Fibroblast of skin of right biceps (primary cell): ENCODE results near the gene ANAPC13.
A peak's percentile ranks its signal among the peaks of the same experiment; 100 is the strongest.

Source experiments
- DNase-seq: peaks from one replicate; pipeline ENCODE4 v3.0.0-alpha.2; 2013

ANAPC13 gene

GRCh38 chr3:134482622-134483021 is 3.2 kb downstream of the ANAPC13 start:
- DNase-seq: no peak

- DNase-seq: peak; percentile 37
Measured at GRCh38 chr3:134481166-134481565, 4.6 kb downstream of the ANAPC13 start.

DNA sequence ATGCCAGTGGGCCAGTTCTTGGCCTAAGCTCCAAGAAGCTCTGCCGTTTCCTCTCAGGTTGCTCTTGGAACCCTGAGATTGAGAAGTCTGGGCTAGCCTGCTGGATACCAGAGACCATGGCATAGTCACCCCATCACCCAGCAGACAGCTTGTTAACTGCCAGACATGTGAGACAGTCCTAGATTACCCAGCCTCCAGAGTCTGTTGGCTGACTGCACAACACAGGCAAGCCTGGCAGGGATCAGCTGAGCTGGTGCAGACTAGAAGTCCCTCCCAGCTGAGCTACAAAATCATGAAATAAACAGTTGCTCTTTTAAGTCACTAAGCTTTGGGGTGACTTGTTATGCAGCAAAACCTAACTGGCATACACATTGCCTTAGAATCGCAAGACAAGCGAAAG is 5.2 kb downstream of the ANAPC13 start:
- DNase-seq: no peak

GRCh38 chr3:134477938-134478337 is 7.8 kb downstream of the ANAPC13 start:
- peak; percentile 77 for DNase-seq

- DNase-seq: peak; percentile 55
Measured at GRCh38 chr3:134477002-134477401, 8.8 kb downstream of the ANAPC13 start.

- DNase-seq: no peak
Measured at GRCh38 chr3:134476306-134476705, 9.5 kb downstream of the ANAPC13 start.

- no peak for DNase-seq
Measured at GRCh38 chr3:134474956-134475355, 10.8 kb downstream of the ANAPC13 start.

- peak; percentile 87 for DNase-seq
Measured at GRCh38 chr3:134473868-134474546, 11.8 kb downstream of the ANAPC13 start.

GRCh38 chr3:134472831-134473230 is 13.0 kb downstream of the ANAPC13 start:
- no peak for DNase-seq

DNA sequence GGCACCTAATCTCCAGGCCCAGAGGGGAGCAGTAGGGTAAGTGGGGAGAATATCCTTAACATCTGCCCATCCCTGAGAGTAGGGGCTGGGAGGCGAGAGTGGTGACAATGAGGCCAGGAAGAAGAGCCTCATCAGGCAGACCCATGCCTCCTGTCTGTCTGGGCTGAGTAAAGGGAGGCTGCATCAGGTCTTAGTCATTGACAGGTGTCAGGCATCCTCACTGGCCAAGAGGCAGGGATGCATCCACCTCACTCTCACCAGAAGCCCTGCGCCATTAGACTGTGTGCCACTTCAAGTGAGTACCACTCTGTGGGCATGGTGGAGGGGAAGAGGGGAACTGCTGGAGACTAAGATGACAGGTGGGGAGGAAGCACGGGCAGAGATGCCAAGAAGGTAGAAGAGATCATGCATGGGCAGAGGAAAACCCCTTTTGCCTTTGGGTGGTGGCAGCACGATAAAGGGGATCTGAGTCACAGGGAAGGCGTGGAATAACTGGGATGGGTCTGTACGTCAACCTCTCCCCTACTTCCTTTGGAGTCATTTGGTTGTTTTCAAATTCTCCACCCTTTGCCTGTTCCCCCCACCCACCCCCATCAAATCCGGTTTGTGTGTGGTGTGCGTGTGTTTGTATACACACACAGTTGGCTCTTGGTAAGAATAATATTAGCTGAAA is 14.1 kb downstream of the ANAPC13 start:
- peak; percentile 76 for DNase-seq

GRCh38 chr3:134468519-134468918 is 17.3 kb downstream of the ANAPC13 start:
- DNase-seq: no peak

GRCh38 chr3:134466331-134466730 is 19.5 kb downstream of the ANAPC13 start:
- DNase-seq: no peak

GRCh38 chr3:134464689-134465365 is 21.0 kb downstream of the ANAPC13 start:
- no peak for DNase-seq

DNA sequence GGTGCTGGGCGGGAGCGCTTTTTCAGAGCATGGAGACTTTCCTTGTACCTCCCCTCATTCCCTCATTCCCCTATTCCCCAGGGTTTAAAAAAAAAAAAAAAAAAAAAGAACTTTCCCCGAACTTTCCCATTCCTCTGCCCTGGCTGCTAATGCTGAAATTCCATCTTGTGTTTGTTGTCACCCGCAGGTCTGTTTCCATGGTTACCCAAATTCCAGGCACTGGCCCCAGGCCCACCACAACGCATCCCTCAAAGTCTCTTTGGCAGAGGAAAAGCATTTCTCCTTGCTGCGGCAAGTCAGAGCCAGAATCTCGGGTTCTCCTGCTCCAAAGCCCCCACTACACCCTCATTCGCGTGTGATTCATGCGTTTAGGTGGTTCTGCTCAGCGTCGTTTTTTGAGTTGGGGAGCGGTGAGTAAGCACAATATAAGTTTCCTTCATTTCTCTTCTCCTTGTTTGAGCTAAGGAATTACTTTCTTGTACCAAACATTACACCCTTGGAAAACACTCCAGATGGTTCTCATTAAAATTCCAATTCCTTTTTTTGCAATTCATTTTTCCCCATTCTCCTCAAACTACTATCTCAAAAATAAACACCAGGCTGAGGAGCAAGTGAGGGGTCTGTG is 21.6 kb downstream of the ANAPC13 start:
- DNase-seq: peak; percentile 100

DNA sequence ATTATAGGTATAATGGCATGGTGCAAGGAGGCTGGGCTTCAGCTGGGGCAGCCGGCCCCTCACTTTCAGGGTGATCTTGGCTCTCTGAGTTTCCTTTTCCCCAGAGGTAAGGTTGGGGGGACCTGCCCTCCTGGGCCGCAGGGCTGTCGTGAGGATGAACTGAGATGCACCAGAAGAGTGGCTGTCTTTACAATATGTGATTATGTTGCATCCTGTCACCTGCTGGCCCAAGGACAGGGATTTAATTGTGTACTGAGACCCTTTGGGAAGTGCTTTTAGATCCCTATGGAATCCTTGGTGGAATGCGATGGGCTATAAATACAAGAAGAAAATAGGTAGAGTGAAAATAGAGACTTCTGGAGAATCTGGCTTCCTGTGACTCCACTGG is 22.1 kb downstream of the ANAPC13 start:
- DNase-seq: no peak

GRCh38 chr3:134462331-134462941 is 23.3 kb downstream of the ANAPC13 start:
- DNase-seq: peak; percentile 94

GRCh38 chr3:134460965-134461364 is 24.8 kb downstream of the ANAPC13 start:
- DNase-seq: peak; percentile 98

- DNase-seq: no peak
Measured at GRCh38 chr3:134459562-134459961, 26.2 kb downstream of the ANAPC13 start.

GRCh38 chr3:134458406-134458945 is 27.3 kb downstream of the ANAPC13 start:
- peak; percentile 38 for DNase-seq

DNA sequence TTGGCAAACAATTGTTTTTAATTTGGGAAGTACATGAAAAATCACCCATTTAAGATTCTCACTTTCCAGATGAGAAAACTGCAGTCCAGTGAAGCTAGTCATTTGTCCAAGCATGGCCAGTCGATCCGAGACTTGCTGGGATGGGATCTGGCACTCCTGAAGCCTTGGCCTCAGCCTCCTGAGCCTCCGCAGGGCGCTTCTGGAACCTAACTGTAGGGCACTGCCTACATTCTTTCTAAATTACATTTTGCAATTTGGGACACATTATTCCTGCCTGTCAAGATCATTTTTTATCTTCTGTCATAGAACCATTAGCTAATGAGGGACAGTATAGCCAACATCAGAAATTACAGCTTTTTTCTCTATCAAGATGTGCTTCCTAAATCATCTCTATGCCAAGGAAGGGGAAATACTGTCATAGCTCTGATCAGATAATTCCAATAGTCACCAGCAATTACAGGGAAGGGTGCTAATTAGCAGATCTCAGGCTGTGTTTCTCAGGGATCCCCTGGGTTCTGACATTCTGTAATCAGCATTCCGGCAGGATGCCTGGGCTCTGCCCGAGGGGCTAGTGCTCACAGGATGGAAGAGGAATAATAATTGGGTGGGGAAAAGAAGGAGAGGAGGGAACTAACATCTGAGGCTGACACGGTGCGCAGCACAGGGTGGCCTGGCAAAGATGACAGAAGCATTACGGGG is 28.3 kb downstream of the ANAPC13 start:
- DNase-seq: no peak

DNA sequence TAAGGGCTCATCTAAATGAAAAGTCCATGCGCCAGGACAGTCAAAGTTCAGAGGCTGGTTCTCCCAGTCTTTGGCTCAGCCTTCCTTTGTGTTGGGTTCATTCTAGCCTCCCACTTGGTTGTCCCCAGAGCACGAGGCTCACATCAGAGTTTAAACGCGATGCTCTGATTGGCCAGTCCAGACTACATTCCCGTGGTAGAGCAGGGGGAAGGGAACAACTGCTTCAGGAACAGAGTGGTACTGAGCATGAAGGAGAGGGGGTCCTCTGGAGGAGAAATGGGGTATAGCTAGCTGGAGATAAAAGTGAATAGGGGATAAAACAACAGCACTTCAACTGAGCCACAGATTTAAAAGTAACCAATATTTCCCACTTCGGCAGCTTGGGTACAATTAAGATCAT is 32.2 kb downstream of the ANAPC13 start:
- peak; percentile 43 for DNase-seq

DNA sequence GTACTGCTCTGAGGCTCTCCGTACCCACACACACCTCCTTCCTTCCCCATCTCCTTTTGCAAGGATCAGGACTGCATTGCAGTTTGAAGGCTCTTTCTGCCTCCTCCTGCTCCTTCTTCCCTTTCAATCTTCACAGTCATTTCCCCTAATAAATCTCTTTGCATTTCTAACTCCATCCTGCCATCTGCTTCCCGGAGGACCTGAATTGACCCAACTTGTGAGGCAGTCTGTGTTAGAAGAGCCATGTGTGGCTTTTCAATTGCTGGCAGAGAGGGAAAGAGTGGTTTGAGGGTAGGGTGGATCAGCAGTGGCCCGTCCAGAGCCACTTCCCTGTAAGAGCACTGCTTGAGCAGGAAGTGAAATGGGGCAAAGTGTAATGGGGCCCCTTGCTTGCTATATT is 35.8 kb downstream of the ANAPC13 start:
- no peak for DNase-seq
